AG04449 (cell line): ENCODE data around the gene PRDM16.

ENCODE experiments used
- CTCF ChIA-PET: fragments of 350-600 bp; formaldehyde crosslinking; extraction: SDS; loops from one replicate; lab custom pipeline; 2021; ENCODE audit warnings: antibody characterized with exemption; lab: Yijun Ruan, JAX
- POLR2A ChIA-PET: fragments of 400-600, 350-600 bp; formaldehyde crosslinking; extraction: SDS; loops from one replicate; lab custom pipeline; 2020; ENCODE audit warnings: antibody characterized with exemption, inconsistent platforms; lab: Yijun Ruan, JAX
- DNase-seq: peaks from one replicate; pipeline ENCODE4 v3.0.0-alpha.2; 2010; ENCODE audit warnings: low read depth, low spot score
- H3K4me3 ChIP-seq: 2 replicates; pipeline ENCODE4 v1.5.1; 2011; ENCODE audit warnings: low read depth, mild to moderate bottlenecking, control low read depth, low read length
- TF ChIP-seq, protein P1 (sequence below): IDR thresholded peaks from one replicate; pipeline ENCODE4 v1.5.1; 2011; ENCODE audit warnings: mild to moderate bottlenecking, moderate library complexity, low read length, control low read depth, inconsistent platforms; ENCODE audit not compliant: insufficient read depth; ENCODE audit errors: missing control alignments

PRDM16 gene

GRCh38 chr1:3471356-3472087, 402.5 kb downstream of the PRDM16 start:
- DNase-seq, result no peak
- ChIA-PET POLR2A (no interaction called here), CTCF (interaction anchor here (0.8 to 4.1 kb wide), 16 partner anchors 9 to 153 kb away, joined by 3 to 92 read pairs (median 6); partner anchors contain the start of genes ARHGEF16 and TPRG1L)
- TF ChIP-seq, protein P1, sequence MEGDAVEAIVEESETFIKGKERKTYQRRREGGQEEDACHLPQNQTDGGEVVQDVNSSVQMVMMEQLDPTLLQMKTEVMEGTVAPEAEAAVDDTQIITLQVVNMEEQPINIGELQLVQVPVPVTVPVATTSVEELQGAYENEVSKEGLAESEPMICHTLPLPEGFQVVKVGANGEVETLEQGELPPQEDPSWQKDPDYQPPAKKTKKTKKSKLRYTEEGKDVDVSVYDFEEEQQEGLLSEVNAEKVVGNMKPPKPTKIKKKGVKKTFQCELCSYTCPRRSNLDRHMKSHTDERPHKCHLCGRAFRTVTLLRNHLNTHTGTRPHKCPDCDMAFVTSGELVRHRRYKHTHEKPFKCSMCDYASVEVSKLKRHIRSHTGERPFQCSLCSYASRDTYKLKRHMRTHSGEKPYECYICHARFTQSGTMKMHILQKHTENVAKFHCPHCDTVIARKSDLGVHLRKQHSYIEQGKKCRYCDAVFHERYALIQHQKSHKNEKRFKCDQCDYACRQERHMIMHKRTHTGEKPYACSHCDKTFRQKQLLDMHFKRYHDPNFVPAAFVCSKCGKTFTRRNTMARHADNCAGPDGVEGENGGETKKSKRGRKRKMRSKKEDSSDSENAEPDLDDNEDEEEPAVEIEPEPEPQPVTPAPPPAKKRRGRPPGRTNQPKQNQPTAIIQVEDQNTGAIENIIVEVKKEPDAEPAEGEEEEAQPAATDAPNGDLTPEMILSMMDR, result peak; percentile 69
- H3K4me3 ChIP-seq, result no peak overlapping the region

- DNase-seq, result no peak
- H3K4me3 ChIP-seq, result no peak overlapping the region
- ChIA-PET POLR2A (no interaction called here), CTCF (interaction anchor here (0.8 to 4.1 kb wide), 15 partner anchors 10 to 152 kb away, joined by 3 to 92 read pairs (median 7); partner anchors contain the start of genes ARHGEF16 and TPRG1L)
- TF ChIP-seq, protein P1, result no peak
These were observed 403.3 kb downstream of the PRDM16 start for GRCh38 chr1:3472088-3472850.

DNA sequence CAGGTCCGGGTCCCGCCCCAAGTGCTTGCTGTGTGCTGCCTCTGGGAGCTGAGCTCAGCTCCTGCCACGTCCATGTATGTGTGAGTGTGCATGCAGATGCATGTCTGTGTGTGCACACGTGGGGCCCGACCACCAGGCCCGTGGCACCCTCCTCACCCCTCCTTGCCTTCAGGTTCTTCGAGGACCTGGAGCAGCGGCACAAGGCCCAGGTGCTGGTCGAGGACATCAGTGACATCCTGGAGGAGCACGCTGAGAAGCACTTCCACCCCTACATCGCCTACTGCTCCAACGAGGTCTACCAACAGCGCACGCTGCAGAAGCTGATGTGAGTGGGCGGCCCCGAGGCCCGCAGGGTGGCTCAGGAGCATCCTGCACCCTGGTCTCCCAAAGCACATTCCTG, 403.9 kb downstream of the PRDM16 start:
- no peak overlapping the region for H3K4me3 ChIP-seq
- DNase-seq, result no peak
- ChIA-PET POLR2A (no interaction called here), CTCF (interaction anchor here (1.7 to 4.1 kb wide), 8 partner anchors 9 to 148 kb away, joined by 7 to 92 read pairs (median 15); partner anchors contain the start of gene ARHGEF16)
- TF ChIP-seq, protein P1, result no peak

DNA sequence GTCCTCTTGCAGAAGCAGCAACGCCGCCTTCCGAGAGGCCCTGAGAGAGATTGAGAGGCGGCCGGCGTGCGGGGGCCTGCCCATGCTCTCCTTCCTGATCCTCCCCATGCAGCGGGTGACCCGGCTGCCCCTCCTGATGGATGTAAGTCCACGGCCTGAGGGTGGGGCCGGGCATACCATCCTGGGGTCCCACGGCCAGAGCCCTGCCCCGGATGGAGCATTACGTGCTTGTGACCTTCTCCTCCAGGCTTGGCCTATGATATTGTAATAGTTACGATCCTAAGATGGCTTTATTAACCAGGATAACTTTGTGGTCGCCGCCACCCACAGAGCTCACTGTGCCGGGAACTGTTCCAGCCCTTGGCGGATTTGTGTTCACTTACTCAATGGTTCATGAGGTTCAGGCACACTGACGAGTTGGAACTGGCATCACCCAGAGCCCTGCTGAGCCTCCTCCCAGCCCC, 404.4 kb downstream of the PRDM16 start:
- ChIA-PET CTCF (interaction anchor here (0.8 to 4.1 kb wide), 7 partner anchors 9 to 148 kb away, joined by 4 to 92 read pairs (median 16); partner anchors contain the start of gene ARHGEF16), POLR2A (no interaction called here)
- TF ChIP-seq, protein P1, result no peak
- peak; percentile 70 for DNase-seq
- no peak overlapping the region for H3K4me3 ChIP-seq

DNA sequence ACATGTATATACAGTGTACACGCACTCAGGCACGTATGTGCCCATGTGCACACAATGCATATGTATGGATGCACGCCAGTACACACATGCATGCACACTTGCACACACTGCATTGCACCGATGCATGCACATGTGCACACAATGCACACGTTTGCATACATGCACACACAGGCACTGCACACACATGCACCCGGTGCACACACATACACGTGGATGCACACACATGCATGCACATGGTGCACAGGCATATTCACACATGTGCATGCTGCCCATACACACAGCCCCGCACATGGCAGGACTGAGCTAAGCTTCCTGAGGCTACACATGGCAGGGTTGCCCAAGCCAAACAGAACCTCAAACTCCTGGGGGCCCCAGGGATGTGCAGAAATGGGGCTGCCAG, 405.0 kb downstream of the PRDM16 start:
- TF ChIP-seq, protein P1, result no peak
- ChIA-PET POLR2A (no interaction called here), CTCF (interaction anchor here (0.8 to 4.1 kb wide), 5 partner anchors 8 to 147 kb away, joined by 4 to 92 read pairs (median 16); no protein-coding TSS in a partner anchor)
- DNase-seq, result no peak
- no peak overlapping the region for H3K4me3 ChIP-seq
